Smooth muscle cell (in vitro differentiated cells): ENCODE data around the gene ACAD11. TPM values are rescaled to one million over a fixed set of nuclear protein-coding genes. Genes with fewer than 3 reads are reported as not detected.
A peak's percentile ranks its signal among the peaks of the same experiment; 100 is the strongest.

Experiments used
- DNase-seq: peaks from one replicate; lab custom pipeline; 2025; ENCODE audit not compliant: unreplicated experiment; lab: John Stamatoyannopoulos, UW
- H2AFZ ChIP-seq: fragments of 200-600 bp; sonication (generic); 2 replicates; pipeline ENCODE4 v1.6.0; 2016; ENCODE audit warnings: antibody characterized with exemption, low read depth, mild to moderate bottlenecking
- H3F3A ChIP-seq: fragments of 200-600 bp; sonication (generic); 2 replicates; pipeline ENCODE4 v1.6.0; 2017; ENCODE audit warnings: antibody characterized with exemption, low read depth
- H3K27ac ChIP-seq: fragments of 200-600 bp; sonication (generic); 2 replicates; pipeline ENCODE4 v1.5.1; 2016; ENCODE audit warnings: low read depth, mild to moderate bottlenecking
- H3K27me3 ChIP-seq: fragments of 200-600 bp; sonication (generic); 2 replicates; pipeline ENCODE4 v1.6.1; 2016; ENCODE audit warnings: low read depth, mild to moderate bottlenecking
- H3K36me3 ChIP-seq: fragments of 200-600 bp; sonication (generic); 2 replicates; pipeline ENCODE4 v1.5.1; 2016; ENCODE audit warnings: low read depth
- H3K4me1 ChIP-seq: fragments of 200-600 bp; sonication (generic); 2 replicates; pipeline ENCODE4 v1.5.1; 2016; ENCODE audit warnings: low read depth
- H3K4me2 ChIP-seq: fragments of 200-600 bp; sonication (generic); 2 replicates; pipeline ENCODE4 v1.6.0; 2016; ENCODE audit warnings: mild to moderate bottlenecking
- H3K4me3 ChIP-seq: fragments of 200-600 bp; sonication (generic); 2 replicates; pipeline ENCODE4 v1.5.1; 2016; ENCODE audit warnings: mild to moderate bottlenecking
- H3K79me2 ChIP-seq: fragments of 200-600 bp; sonication (generic); 2 replicates; pipeline ENCODE4 v1.6.0; 2016; ENCODE audit warnings: low read depth, mild to moderate bottlenecking
- H3K9ac ChIP-seq: fragments of 200-600 bp; sonication (generic); 2 replicates; pipeline ENCODE4 v1.6.0; 2016; ENCODE audit warnings: low read depth
- H3K9me3 ChIP-seq: fragments of 200-600 bp; sonication (generic); replicated peaks from 2 replicates; pipeline ENCODE4 v1.5.1; 2016; ENCODE audit warnings: low read depth
- H4K20me1 ChIP-seq: fragments of 200-600 bp; sonication (generic); 2 replicates; pipeline ENCODE4 v1.6.0; 2016; ENCODE audit warnings: low read depth
- CTCF ChIP-seq: fragments of 200-600 bp; sonication (generic); IDR thresholded peaks from 2 replicates; pipeline ENCODE4 v1.5.1; 2017; ENCODE audit warnings: borderline replicate concordance, mild to moderate bottlenecking, antibody characterized with exemption; ENCODE audit not compliant: insufficient read depth, poor library complexity, severe bottlenecking
- WGBS: methylation state at CpG from one replicate; pipeline ENCODE4 v1.1.7; 2016; ENCODE audit warnings: low lambda C conversion rate; 5-methylcytosine and 5-hydroxymethylcytosine counted together
- polyA plus RNA-seq: library from polyadenylated mRNA; unstranded; fragments of >200 nt; fragmentation: Nextera tagmentation; extraction: Ambion mirVana; gene quantifications from 2 replicates; pipeline ENCODE4 v1.2.1, GENCODE V29; 2016
- total RNA-seq: library from RNA; depleted of rRNA; stranded (reverse); fragments of >200 nt; gene quantifications from 2 replicates; pipeline ENCODE4 v1.2.3, GENCODE V29; 2014

ACAD11 gene
- total and polyA plus RNA-seq, 2 experiments from 2014 or later = 24.8 to 28.3 TPM

DNA sequence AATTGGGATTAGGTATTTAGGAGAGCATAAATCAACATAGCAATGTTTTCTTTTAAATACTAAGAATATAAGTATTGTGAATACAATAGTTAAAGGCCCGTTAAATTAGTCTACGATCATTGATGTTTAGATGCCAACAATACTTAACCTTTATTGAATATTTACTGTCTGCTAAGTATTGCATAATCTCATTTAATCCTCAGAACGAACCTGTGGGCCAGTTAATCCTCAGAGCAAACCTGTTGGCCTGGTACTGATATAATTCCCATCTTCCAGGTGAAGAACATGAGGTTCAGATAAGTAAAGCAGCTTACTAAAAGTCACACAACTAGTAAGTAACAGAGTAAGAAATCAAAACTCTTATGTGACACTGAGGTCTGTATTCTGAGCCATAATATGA, 119.9 kb downstream of the ACAD11 start:
- no peaks in the 10 kb centered on the region for H3K79me2 ChIP-seq
- no peak for DNase-seq
- H3K9me3 ChIP-seq = no peaks in the 10 kb centered on the region
- H3K36me3 ChIP-seq = peaks cover 7% of the 10 kb centered on the region
- H3K4me3 ChIP-seq = no peak overlapping the region
- no peaks in the 10 kb centered on the region for H3K27me3 ChIP-seq
- H4K20me1 ChIP-seq = peaks cover 3% of the 10 kb centered on the region
- 82% methylated on average over 3 of the region's 3 CpGs for WGBS
- H3K9ac ChIP-seq = no peak overlapping the region
- no peak for TF ChIP-seq CTCF
- H2AFZ ChIP-seq = no peak overlapping the region
- no peak overlapping the region for H3K27ac ChIP-seq
- peaks cover 17% of the 10 kb centered on the region for H3F3A ChIP-seq
- H3K4me1 ChIP-seq = no peaks in the 10 kb centered on the region
- no peak overlapping the region for H3K4me2 ChIP-seq

DNA sequence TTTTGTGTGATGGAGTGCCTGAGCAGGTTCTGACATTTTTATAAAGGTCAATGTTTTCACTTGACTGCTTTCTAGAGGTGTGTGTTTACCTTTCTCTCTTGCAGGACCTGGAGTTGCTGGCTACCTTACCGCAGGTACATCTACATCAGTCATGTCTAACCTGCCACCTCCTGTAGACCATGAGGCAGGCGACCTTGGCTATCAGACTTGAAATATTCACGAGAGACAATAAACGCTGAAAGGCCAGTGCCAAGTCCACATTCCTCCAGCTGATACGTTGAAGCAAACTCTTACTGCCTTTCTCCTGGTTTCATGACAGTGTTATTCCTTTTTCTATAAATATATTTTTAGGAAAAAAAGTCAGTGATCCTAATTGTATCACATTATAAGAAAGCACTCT, 121.5 kb downstream of the ACAD11 start:
- 95% methylated on average over 5 of the region's 5 CpGs for WGBS
- Histone ChIP-seq H3K9ac (no peak overlapping the region), H3K4me3 (no peak overlapping the region), H4K20me1 (peaks cover 3% of the 10 kb centered on the region), H2AFZ (no peak overlapping the region), H3K79me2 (no peaks in the 10 kb centered on the region), H3K27ac (no peak overlapping the region), H3K36me3 (peaks cover 7% of the 10 kb centered on the region), H3F3A (peaks cover 19% of the 10 kb centered on the region), H3K4me1 (no peaks in the 10 kb centered on the region), H3K27me3 (no peaks in the 10 kb centered on the region), H3K9me3 (no peaks in the 10 kb centered on the region), H3K4me2 (no peak overlapping the region)
- no peak for DNase-seq
- TF ChIP-seq CTCF = no peak

DNA sequence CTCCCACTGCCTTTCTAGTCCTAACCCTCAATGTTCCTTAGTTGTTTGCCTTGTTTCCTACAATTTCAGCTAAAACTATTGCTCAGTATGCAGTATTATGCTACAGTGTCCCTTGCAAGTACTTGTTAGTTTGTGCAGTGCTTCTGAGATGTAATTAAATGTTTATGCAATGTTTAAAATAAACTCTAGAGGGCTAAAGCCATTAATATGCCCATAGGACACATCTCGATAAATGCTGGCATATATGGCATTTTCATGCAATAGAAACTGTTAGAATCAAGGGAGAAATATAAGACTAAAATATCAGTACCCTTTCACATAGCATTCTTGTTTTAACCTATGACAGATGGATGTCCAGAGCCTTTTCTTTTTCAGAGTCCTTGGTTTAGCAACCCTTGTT, 122.3 kb downstream of the ACAD11 start:
- peak; percentile 9 for TF ChIP-seq CTCF
- no peak for DNase-seq
- Histone ChIP-seq H3K4me1 (no peaks in the 10 kb centered on the region), H3K4me2 (no peak overlapping the region), H3K4me3 (no peak overlapping the region), H3K9ac (no peak overlapping the region), H3K9me3 (no peaks in the 10 kb centered on the region), H3K27ac (no peak overlapping the region), H3K27me3 (no peaks in the 10 kb centered on the region), H4K20me1 (peaks cover 3% of the 10 kb centered on the region), H2AFZ (no peak overlapping the region), H3K79me2 (no peaks in the 10 kb centered on the region), H3K36me3 (peaks cover 7% of the 10 kb centered on the region), H3F3A (peaks cover 14% of the 10 kb centered on the region)
- 92% methylated on average over 1 of the region's 1 CpG for WGBS

GRCh38 chr3:132536442-132537153, 123.0 kb downstream of the ACAD11 start:
- H3K4me2 ChIP-seq = no peak overlapping the region
- peak overlapping the region; percentile 21 for H3K9ac ChIP-seq
- peaks cover 3% of the 10 kb centered on the region for H4K20me1 ChIP-seq
- H2AFZ ChIP-seq = no peak overlapping the region
- no peak overlapping the region for H3K27ac ChIP-seq
- H3K36me3 ChIP-seq = peaks cover 7% of the 10 kb centered on the region
- H3K27me3 ChIP-seq = no peaks in the 10 kb centered on the region
- no peaks in the 10 kb centered on the region for H3K9me3 ChIP-seq
- TF ChIP-seq CTCF = no peak
- H3K79me2 ChIP-seq = no peaks in the 10 kb centered on the region
- H3K4me3 ChIP-seq = no peak overlapping the region
- peaks cover 14% of the 10 kb centered on the region for H3F3A ChIP-seq
- WGBS = 91% methylated on average over 3 of the region's 3 CpGs
- H3K4me1 ChIP-seq = no peaks in the 10 kb centered on the region
- DNase-seq = no peak
